ENCODE data around the gene NCDN. TPM values are rescaled to one million over a fixed set of nuclear protein-coding genes. Genes with fewer than 3 reads are reported as not detected.

NCDN gene
- total RNA-seq, 1 donor from 2014 or later: 12.5 TPM

- DNase-seq (ENCODE audit: low read depth): no peak
- H3K4me3 ChIP-seq (ENCODE audit: low read depth, low read length): no peak overlapping the region
- TF ChIP-seq, protein P1, sequence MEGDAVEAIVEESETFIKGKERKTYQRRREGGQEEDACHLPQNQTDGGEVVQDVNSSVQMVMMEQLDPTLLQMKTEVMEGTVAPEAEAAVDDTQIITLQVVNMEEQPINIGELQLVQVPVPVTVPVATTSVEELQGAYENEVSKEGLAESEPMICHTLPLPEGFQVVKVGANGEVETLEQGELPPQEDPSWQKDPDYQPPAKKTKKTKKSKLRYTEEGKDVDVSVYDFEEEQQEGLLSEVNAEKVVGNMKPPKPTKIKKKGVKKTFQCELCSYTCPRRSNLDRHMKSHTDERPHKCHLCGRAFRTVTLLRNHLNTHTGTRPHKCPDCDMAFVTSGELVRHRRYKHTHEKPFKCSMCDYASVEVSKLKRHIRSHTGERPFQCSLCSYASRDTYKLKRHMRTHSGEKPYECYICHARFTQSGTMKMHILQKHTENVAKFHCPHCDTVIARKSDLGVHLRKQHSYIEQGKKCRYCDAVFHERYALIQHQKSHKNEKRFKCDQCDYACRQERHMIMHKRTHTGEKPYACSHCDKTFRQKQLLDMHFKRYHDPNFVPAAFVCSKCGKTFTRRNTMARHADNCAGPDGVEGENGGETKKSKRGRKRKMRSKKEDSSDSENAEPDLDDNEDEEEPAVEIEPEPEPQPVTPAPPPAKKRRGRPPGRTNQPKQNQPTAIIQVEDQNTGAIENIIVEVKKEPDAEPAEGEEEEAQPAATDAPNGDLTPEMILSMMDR (conservative IDR thresholded peaks at IDR 0.05; ENCODE audit: low read depth, low read length): no peak
These were observed 57.8 kb downstream of the NCDN start for GRCh38 chr1:35615440-35615839.

Other genes starting within 250 kb of the NCDN start
- gene KIAA0319L, start 396 bp upstream of the NCDN start, total RNA-seq: 26.2 and 45.7 TPM in 2 replicates
- 1.0 TPM in 2 replicates for gene TFAP2E, start 15.5 kb downstream of the NCDN start, total RNA-seq
- 85.6 and 115 TPM in 2 replicates for gene PSMB2, start 83.7 kb downstream of the NCDN start, total RNA-seq
- gene C1orf216, start 161.1 kb downstream of the NCDN start, total RNA-seq: 6.0 and 9.8 TPM in 2 replicates
- gene CLSPN, start 212.2 kb downstream of the NCDN start, total RNA-seq: 32.5 and 50.6 TPM in 2 replicates